Measurements from ENCODE around the gene PSMD5. TPM values are rescaled to one million over a fixed set of nuclear protein-coding genes. Genes with fewer than 3 reads are reported as not detected.
"Not testable (repeated sequence)": the region's sequence is repeated elsewhere in the genome, so short reads cannot be mapped to it uniquely, and the experiment has no call there.

The PSMD5 gene
- total RNA-seq, 1 donor from 2014 or later = 18.2 TPM

- no peak for DNase-seq (ENCODE audit: low read depth in 2 of 2)
Observed at GRCh38 chr9:120807607-120808379, 34.9 kb downstream of the PSMD5 start.

- not testable (repeated sequence) for DNase-seq (ENCODE audit: low read depth in 2 of 2)
Observed at GRCh38 chr9:120804784-120805363, 37.8 kb downstream of the PSMD5 start.

- DNase-seq (ENCODE audit: low read depth in 2 of 2) = no peak
Observed at GRCh38 chr9:120801441-120801840, 41.3 kb downstream of the PSMD5 start.

- DNase-seq (ENCODE audit: low read depth in 2 of 2) = peak; percentile 82 to 93
Observed at GRCh38 chr9:120792898-120793765, 49.6 kb downstream of the PSMD5 start, which contains the start of gene FBXW2. Gene FBXW2 (minus strand): TSS chr9:120793416. CDS start chr9:120788258, 5,158 bp downstream.

- DNase-seq (ENCODE audit: low read depth in 2 of 2) = peak; percentile 25 to 33
Observed at GRCh38 chr9:120791161-120791560, 51.6 kb downstream of the PSMD5 start.

GRCh38 chr9:120787933-120788332 is 54.8 kb downstream of the PSMD5 start:
- DNase-seq (ENCODE audit: low read depth in 2 of 2) = no peak

- DNase-seq (ENCODE audit: low read depth in 2 of 2) = no peak
Observed at GRCh38 chr9:120783602-120784047, 59.1 kb downstream of the PSMD5 start.

- DNase-seq (ENCODE audit: low read depth in 2 of 2) = no peak
Observed at GRCh38 chr9:120781236-120781635, 61.5 kb downstream of the PSMD5 start.

- DNase-seq (ENCODE audit: low read depth in 2 of 2) = no peak
Observed at GRCh38 chr9:120780367-120780766, 62.4 kb downstream of the PSMD5 start.

- DNase-seq (ENCODE audit: low read depth in 2 of 2) = no peak
Observed at GRCh38 chr9:120779227-120779626, 63.5 kb downstream of the PSMD5 start.

- DNase-seq (ENCODE audit: low read depth in 2 of 2) = no peak
Observed at GRCh38 chr9:120778758-120779157, 64.0 kb downstream of the PSMD5 start.

- no peak for DNase-seq (ENCODE audit: low read depth in 2 of 2)
Observed at GRCh38 chr9:120777229-120777628, 65.5 kb downstream of the PSMD5 start.

GRCh38 chr9:120776788-120777187 is 65.9 kb downstream of the PSMD5 start:
- no peak for DNase-seq (ENCODE audit: low read depth in 2 of 2)

GRCh38 chr9:120775859-120776258 is 66.9 kb downstream of the PSMD5 start:
- no peak for DNase-seq (ENCODE audit: low read depth in 2 of 2)

GRCh38 chr9:120774719-120775118 is 68.0 kb downstream of the PSMD5 start:
- no peak for DNase-seq (ENCODE audit: low read depth in 2 of 2)

GRCh38 chr9:120773256-120773655 is 69.5 kb downstream of the PSMD5 start:
- DNase-seq (ENCODE audit: low read depth in 2 of 2) = no peak

GRCh38 chr9:120770931-120771330 is 71.8 kb downstream of the PSMD5 start:
- no peak for DNase-seq (ENCODE audit: low read depth in 2 of 2)

- no peak for DNase-seq (ENCODE audit: low read depth in 2 of 2)
Observed at GRCh38 chr9:120768886-120769285, 73.8 kb downstream of the PSMD5 start.

GRCh38 chr9:120768247-120768646 is 74.5 kb downstream of the PSMD5 start:
- no peak for DNase-seq (ENCODE audit: low read depth in 2 of 2)

- no peak for DNase-seq (ENCODE audit: low read depth in 2 of 2)
Observed at GRCh38 chr9:120767451-120767850, 75.3 kb downstream of the PSMD5 start.

All from dermis microvascular lymphatic vessel endothelial cell (primary cell).